HG03442 (cell line): Measurements from ENCODE around the gene CDH23.

Experiments used
- ATAC-seq: cut with Tn5 transposase; IDR thresholded peaks from one replicate; pipeline ENCODE4 v1.9.1; 2021; ENCODE audit warnings: mild to moderate bottlenecking, moderate library complexity; ENCODE audit not compliant: unreplicated experiment

Gene CDH23

DNA sequence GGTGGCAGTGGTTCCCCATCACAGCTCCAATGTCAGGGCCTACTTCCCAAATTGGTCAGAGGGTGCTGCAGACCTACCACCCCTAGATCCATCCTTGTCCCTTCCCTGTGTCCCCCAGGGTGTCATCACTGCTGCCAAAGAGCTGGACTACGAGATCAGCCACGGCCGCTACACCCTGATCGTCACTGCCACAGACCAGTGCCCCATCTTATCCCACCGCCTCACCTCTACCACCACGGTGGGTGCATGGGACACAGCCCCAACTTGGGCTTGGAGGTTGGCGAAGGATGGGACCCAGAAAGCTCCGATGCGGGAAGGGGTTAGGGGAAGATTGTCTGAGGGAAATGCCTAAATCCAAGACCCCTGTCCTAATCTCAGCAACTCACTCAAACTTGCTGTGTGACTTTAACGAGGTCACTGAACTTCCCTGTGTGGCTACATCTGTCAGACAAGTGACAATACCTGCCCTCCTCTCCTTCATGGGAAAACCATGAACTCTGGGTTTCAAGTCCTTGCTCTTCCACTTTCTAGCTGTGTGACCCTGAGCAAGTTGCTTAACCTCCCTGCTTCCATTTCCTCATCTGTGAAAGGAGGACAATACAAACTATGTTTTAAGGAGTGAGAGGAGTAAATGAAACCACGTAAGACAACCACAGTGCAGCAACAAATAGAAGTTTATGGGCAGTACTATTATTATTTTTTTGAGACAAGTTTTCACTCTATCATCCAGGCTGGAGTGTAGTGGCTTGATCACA, 381.5 kb downstream of the CDH23 start:
- no peak for ATAC-seq

DNA sequence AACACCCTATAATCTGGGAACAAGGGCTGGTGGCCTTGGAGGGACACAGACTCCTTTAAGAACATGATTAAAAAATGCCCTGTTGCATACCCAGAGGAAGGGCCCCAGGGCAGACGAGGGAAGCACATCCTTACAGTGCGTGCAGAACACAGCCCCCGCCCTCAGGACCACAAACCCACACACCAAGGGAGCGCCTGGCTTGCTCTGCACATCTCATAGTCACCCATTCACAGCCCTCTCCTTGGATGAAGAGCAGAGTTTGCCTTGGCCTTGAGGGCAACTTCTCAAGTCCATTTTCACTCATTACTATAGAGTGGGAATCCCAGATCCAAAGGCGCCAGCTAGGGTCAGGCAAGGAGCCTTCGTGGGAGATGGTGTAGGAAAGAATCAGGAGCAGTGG, 382.9 kb downstream of the CDH23 start:
- no peak for ATAC-seq

DNA sequence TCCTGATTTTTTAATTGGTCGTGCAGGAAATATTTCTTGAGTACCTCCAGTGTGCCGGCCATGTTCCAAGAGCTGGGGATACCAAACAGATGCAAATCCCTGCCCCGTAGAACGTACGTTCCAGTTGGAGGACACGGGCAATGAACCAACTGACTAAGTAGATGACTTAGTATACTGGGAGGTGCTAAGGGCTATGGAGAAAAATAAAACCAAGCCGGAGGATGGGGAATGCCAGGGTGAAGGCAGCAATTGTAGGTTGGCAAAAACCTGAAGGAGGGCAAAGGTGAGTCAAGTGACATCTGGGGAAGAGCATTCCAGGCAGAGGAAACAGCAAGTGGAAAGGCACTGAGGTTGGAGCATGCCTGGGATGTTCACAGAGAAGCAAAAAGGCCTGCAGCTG, 383.4 kb downstream of the CDH23 start:
- ATAC-seq = no peak

DNA sequence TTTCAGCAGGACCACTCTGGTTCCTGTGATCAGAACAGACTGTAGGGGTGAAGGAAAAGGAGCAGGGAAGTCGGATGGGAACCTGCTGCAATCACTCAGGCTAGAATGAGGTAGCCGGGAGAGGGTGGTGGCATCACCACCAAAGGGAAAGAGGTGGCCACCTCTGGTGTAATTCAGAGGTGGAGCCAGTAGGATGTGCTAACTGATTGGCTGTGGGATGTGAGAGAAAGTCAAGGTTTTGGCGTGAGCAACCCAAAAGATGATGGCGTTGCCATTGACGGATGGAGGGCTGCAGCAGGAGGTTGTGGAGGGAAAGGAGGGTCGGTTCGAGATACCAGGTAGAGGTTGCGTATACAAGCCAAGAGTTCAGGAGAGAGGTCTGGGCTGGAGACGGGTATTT, 384.0 kb downstream of the CDH23 start:
- no peak for ATAC-seq

DNA sequence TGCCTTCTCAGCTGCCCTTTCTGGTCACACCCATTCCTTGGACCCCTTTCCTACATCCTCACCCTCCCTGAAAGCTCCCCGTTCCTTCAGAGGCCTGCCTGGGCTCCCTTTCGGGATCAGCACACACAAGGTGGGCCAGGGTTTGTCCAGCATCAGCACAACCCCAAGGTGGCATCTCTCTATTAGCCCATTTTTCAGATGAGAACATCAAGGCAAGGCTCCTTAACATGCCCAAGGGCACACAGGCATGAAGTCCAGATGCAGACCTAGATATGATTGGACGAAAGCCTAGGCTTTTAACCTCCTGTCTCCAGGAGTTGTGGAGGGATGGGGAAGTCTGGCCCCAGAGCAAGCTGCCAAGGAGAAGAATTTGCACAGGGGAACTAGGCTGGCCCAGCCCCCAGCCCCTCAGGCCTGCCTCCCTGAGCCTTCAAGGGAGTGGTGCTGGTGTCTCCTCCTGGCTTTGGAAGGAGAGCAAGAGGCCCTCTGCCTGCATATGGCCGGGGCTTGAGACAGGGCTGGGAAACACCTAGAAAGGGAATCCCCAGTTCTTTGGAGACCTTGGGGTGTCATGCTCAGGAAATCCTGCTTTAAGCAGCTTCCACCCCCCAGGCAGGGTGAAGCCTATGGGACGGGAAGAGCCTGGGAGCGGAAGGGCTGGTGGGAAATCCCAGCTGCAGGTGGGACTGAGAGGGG, 385.6 kb downstream of the CDH23 start:
- ATAC-seq = no peak

DNA sequence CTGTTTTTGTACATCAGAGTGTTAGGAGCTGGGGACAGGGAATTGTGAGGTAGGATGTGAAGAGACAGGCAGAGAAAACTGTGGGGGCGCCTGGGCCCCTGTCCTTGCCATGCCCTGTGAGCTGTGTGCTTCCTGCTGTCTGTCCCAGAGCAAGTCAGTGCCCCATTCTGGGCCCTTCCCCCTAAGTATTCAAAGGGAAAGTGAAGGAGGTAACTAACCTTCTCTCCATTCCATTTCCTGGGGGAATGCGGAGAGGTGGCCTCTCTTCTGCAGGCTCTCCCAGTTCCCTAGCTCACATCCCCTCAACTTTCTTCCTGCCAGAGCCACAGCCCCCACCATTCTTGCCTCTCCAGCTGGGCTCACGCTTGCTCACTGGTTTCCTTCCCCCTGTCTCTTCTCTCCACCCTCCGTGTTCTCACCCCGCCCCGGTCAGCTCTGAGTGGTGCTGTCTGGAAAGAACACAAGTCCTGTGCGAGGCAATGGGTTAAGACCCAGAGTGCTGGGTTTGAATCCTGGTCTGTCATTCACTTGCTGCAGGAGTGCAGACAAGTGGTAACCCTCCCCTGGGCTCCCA, 386.3 kb downstream of the CDH23 start:
- ATAC-seq = no peak

DNA sequence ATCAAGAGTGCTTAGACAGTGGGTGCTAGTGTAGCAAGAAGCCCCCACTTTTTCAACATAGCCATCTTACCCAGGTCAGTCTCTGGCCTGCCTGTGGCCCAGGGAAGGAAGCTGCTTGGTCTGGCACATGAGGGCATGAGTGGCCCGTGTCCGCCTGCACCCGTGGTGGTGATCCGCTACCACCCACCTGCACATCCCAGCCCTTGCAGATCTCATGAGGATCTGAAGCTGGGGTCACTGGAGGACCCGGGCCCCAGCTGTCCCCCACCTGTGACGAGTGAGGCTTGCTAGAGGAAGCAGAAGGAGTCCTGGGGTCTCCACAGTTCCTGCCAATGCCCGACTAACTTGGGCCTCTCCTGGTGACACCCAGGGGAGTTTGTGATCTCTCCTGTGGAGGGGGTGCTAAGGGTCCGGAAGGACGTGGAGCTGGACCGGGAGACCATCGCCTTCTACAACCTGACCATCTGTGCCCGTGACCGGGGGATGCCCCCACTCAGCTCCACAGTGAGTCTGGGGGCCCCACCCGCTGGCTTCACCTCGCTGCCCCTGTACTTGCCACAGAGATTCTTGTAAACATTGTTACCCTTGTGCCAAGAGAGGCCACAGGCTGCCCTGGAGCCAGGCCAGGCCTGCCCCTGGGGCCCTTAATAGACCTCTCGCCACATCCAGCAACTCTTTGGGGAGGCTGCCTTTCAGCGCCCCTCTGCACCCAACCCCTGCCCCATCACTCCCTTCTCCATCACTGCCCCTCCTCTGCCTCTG, 387.4 kb downstream of the CDH23 start:
- ATAC-seq = no peak

DNA sequence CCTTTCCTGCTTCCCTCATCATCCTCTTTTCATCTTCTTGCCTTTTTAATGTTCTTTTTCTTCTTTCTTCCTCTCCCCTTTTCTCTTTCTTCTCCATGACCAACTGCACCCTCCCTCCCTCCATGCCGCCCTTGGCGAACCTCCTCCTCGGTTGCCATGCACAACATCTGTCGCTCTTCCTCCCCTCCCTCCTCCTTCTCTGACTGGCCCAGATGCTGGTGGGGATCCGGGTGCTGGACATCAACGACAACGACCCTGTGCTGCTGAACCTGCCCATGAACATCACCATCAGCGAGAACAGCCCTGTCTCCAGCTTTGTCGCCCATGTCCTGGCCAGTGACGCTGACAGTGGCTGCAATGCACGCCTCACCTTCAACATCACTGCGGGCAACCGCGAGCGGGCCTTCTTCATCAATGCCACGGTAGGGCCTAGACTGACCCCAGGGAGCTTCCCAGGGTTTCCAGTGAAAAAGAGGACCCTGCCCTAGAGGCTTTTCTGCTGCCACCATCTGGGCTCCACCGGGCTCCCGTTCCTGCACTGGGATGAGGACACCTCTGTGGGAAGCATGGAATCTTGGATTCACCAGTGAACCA, 388.1 kb downstream of the CDH23 start:
- no peak for ATAC-seq

DNA sequence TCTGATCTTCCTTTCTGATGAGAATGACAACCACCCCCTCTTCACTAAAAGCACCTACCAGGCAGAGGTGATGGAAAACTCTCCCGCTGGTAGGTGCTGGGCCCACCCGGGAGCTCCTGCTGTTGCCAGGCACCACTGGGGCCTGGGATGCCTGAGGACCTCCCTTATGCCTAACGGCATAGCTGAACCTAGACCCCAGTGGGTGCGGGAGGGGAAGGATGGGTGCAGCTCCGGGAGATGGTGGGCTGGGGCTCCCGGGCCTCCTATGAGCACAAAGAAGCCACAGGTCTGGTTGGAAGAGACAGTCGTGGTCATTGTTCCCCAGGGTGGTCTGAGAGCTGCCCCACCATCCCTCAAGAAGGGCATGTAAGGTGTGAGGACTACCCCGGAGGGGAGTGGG, 392.2 kb downstream of the CDH23 start:
- ATAC-seq = no peak

DNA sequence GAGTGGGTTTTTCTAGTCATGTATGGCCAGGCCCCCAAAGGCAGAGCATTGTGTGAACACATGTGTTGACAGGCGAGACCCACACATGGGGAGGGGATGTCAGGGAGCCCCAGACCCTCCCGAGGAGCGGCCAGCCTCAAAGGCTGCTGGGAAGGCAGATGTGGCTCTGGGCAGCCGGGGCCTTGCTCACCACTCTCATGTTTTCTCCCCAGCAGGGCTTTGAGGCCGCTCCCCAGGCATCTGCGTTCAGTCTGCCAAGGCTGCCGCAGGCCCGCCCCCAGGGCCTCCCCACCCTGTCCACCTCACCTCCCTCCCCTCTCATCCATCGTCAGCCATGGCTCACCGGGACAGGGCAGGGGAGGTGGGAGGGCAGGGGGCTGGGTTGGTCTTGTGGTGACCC, 393.2 kb downstream of the CDH23 start:
- no peak for ATAC-seq

DNA sequence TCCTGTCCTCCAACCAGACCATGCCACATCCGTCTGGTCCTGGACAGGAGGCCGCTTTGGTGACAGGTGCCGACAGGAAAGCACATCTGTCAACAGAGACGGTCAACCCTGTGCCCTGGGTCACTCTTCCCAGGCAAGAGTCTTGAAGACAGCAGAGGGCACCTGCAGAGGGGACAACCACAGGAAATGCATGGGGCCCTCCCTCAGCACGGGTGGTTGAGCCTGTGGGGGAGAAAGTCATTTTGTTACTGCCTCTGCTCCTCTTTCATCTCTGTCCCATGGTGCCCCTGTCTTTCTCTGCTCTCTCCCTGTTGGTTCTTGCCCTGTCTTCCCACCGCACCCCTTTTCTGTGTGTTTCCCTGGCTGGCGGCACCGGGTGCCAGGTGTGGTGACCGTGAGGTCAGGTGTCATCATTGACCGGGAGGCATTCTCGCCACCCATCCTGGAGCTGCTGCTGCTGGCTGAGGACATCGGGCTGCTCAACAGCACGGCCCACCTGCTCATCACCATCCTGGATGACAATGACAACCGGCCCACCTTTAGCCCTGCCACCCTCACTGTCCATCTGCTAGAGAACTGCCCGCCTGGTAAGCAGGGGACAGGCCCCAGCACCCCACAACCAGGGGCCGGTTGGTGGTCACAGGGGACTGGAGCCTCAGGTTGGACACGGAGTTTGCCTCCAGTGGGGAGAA, 394.2 kb downstream of the CDH23 start:
- no peak for ATAC-seq

DNA sequence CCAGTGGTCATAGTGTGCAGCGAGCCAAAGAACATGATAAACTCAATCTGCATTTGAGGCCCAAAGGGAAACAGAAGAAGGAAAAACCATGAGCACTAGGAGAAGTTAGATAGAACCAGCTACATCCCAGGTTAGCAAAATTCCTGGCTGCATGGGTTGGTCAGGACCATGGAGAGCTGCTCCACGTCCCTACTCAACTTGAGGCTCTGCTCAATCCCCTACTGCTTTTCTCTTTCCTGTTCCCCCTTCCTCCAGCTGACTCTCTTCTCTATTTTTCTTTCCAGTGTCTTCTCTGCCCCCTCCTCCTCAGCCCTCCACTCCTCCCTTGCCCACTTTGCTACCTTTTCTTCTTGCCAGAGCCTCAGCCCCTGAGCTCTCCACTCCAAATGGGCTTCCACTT, 398.5 kb downstream of the CDH23 start:
- ATAC-seq = no peak

DNA sequence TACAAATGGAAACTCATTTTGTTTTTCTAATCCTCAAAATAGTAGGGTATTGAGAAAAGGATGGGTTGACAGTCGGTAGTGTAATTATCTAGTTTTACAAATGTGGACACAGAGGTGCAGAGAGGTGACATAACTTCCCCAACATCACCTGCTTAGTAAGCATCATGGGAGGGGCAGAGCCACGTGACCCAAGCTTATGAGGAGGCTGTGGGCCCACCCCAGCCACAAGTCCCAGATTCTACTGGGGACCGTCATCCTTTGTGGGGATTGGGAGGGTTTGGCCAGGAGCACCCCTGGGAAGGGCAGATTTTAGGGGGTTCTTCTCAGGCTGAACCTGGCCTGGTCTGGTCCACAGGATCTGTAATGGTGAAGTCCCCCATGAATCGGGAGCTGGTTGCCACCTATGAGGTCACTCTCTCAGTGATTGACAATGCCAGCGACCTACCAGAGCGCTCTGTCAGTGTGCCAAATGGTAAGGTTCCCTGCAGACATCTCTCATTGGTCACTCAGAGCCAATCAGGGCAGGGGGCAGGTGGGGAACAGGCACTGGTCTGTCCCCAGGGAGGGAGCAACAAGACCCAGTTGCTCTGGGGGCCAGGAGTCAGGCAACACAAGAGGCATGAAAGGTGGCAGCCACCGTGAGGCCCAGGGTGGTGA, 400.2 kb downstream of the CDH23 start:
- ATAC-seq = no peak

DNA sequence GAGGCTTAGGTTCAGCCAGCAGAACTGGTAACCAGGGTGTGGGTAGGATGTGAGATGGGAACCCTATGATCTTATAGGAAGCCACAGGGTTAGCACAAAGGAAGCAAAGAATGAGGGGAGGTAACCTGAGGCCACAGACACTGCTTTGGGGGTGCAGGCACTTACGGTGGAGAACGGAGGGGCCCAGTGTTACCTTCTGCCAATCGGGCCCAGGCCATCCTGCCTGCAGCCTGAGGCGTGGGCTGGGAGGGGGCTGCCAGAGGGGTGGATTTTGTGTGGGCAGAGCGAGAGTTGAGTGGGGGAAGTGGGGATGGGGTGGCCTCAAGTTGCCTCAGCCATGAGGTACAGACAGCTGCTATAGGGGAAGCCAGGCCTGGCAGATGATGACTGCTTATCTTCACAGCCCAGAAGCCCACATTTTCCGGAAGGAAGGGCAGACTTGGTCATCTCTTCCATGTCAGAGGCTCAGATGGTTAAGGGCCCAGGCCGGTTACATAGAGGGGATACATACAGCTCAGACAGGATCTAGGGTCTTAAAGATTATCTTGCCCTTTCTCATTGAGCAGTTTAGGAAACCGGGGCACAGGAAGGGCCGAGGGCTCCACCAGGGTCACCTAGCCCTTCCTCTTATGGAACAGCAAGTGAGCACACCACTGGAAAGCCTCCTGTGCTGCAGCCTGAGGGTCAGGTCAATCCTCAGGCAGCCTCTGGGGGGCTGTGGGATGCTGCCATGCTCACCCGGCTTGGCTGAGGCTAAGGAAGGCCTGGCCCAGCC, 401.0 kb downstream of the CDH23 start:
- no peak for ATAC-seq

DNA sequence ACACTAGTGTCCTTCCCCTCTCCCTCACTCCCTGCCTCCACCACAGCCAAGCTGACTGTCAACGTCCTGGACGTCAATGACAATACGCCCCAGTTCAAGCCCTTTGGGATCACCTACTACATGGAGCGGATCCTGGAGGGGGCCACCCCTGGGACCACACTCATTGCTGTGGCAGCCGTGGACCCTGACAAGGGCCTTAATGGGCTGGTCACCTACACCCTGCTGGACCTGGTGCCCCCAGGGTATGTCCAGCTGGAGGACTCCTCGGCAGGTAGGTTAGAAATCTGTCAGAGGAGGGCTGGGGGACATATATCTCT, 401.5 kb downstream of the CDH23 start:
- no peak for ATAC-seq

DNA sequence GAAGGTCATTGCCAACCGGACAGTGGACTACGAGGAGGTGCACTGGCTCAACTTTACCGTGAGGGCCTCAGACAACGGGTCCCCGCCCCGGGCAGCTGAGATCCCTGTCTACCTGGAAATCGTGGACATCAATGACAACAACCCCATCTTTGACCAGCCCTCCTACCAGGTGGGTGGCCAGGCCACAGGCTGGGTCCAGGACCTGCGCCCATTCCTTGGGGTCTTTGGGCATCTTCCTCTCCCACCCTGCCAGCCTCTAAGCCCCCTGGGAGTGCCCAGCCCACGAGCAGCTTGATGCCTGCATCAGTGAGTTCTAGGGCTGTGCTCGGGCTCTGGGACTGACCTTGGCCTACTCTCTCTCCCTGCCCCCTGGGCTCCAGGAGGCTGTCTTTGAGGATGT, 402.4 kb downstream of the CDH23 start:
- ATAC-seq = no peak

DNA sequence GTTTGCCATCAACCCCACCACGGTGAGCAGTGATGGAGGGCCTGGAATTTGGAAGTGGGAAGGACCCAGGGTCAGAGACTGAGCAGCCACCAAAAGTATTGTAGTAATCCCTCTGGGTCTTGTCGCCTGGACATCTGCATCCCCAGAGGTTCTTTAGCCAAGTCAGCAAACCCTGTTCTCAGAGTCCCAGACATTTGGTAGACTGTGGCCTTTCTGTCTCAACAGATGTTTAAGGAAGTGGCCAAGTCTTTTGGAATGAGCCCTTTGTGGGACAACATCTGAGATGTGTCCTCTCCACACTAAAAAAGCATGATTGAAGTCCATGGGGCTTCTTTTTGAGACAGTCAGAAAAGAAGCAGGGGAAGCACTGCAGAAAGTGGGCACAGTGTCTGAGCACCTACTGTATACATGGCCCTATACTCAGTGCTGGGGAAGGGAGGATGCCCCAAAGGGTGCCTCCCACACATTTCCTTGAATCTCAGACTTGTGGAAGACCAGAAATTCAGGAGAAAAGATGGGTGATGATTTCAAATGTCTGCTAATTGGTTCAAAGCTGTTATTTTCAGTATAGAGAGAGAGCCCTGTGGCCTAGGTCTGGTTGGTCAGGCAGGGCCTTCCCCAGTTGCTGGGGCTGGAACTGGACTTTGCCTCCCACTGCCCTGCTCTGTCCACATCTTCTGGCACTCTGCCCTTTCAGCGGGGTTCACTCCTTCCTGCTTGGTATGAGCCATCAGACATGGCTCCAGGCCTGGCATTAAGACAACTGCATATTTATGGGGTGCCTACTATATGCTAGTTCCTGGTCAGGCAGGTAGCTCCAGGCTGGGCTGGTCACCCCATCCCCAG, 403.1 kb downstream of the CDH23 start:
- ATAC-seq = no peak

DNA sequence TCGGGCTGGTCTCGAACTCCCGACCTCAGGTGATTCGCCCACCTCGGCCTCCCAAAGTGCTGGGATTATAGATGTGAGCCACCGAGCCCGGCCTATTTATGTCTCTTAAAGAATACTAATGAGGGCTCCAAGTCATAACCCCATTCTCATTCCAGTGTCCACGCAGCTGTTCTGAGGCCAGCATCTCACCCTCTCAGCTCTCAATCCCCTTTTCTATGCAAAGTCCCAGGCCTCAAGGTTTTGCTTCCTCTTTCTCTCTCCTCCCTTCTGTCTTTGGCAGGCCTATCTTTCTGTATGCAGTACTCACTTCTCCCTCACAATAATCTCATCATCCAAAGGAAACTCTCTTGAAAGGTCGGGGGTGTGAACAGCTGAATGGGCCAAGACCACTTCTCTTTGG, 404.6 kb downstream of the CDH23 start:
- ATAC-seq = peak; percentile 72

DNA sequence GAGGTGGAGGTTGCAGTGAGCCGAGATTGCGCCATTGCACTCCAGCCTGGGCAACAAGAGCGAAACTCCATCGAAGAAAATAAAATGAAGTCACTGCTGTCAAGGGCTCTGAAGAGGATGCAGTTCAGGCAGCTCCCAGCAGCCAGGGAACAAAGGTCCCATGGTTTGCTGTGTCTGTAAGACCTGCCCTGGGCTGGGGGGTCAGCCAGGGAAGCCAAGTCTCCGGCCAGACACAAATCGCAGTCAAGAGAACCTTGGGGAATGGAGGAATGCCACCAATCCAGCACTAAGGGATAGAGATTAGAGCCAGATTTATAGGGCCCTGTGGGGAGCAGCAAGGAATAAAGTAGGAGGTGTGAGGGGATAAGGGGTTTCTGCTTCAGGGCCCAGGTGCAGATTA, 405.5 kb downstream of the CDH23 start:
- no peak for ATAC-seq
